PC-9 (cell line): ENCODE results near the gene CEP89.
"Not testable (repeated sequence)": the region's sequence is repeated elsewhere in the genome, so short reads cannot be mapped to it uniquely, and the experiment has no call there.

Source experiments
- EZH2 ChIP-seq: fragments of 200-600 bp; sonication (generic); IDR thresholded peaks from 2 replicates; pipeline ENCODE4 v1.8.0; 2017; ENCODE audit warnings: antibody characterized with exemption, low read depth
- TF ChIP-seq, protein P1 (sequence below): fragments of 200-600 bp; sonication (generic); conservative IDR thresholded peaks from 2 replicates; pipeline ENCODE4 v1.6.1; 2017; ENCODE audit warnings: mixed run types, antibody characterized with exemption, mild to moderate bottlenecking, moderate library complexity

GRCh38 chr19:33002126-33002865, 30.5 kb upstream of the CEP89 start:
- TF ChIP-seq, protein P1, sequence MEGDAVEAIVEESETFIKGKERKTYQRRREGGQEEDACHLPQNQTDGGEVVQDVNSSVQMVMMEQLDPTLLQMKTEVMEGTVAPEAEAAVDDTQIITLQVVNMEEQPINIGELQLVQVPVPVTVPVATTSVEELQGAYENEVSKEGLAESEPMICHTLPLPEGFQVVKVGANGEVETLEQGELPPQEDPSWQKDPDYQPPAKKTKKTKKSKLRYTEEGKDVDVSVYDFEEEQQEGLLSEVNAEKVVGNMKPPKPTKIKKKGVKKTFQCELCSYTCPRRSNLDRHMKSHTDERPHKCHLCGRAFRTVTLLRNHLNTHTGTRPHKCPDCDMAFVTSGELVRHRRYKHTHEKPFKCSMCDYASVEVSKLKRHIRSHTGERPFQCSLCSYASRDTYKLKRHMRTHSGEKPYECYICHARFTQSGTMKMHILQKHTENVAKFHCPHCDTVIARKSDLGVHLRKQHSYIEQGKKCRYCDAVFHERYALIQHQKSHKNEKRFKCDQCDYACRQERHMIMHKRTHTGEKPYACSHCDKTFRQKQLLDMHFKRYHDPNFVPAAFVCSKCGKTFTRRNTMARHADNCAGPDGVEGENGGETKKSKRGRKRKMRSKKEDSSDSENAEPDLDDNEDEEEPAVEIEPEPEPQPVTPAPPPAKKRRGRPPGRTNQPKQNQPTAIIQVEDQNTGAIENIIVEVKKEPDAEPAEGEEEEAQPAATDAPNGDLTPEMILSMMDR: not testable (repeated sequence)
- not testable (repeated sequence) for TF ChIP-seq EZH2
